ENCODE measurements around the gene ZNF43.
"Not testable (repeated sequence)": the region's sequence is repeated elsewhere in the genome, so short reads cannot be mapped to it uniquely, and the experiment has no call there.

The ZNF43 gene

GRCh38 chr19:21835810-21836444, at the start of gene ZNF43:
ZNF43 (minus strand) TSS chr19:21836182; CDS start chr19:21836038, 144 bp downstream.
- no peak for TF ChIP-seq CTCF (IDR thresholded peaks at IDR 0.05; ENCODE audit: low read depth, low read length, missing control alignments)
- H3K27ac ChIP-seq = peak within 1 kb of the TSS; percentile 87
- peak within 1 kb of the TSS; percentile 79 for H3K4me3 ChIP-seq (ENCODE audit: low read depth, low read length)
- DNase-seq = peak; percentile 97
- no peaks in the 10 kb centered on the region for H3K27me3 ChIP-seq (replicated peaks)
- in situ Hi-C loops (cut with HindIII; ENCODE audit: low pct_ligation_motif_present, low sequenced_read_pairs) = no loop called here
- H3K36me3 ChIP-seq (replicated peaks) = peaks cover 11% of the 10 kb centered on the region

DNA sequence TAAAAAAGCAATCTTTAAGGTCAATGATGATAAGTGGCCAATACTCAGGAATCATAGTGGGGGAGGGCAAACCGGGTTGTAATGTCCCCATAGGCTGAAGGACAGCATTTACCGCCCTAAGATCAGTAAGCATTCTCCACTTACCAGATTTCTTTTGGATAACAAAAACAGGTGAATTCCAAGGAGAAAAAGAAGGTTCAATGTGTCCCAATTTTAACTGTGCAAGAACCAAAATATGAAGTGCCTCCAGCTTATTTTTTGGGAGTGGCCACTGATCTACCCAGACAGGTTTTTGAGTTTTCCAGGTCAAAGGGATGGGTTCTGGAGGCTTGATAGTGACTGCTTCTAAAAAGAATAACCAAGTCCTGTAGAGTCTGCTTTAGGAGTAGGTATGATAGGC, 49.5 kb upstream of the ZNF43 start:
- H3K27me3 ChIP-seq (replicated peaks); H3K36me3 ChIP-seq (replicated peaks); in situ Hi-C loops (cut with HindIII; ENCODE audit: low pct_ligation_motif_present, low sequenced_read_pairs); H3K27ac ChIP-seq; H3K4me3 ChIP-seq (ENCODE audit: low read depth, low read length); DNase-seq: not testable (repeated sequence)

DNA sequence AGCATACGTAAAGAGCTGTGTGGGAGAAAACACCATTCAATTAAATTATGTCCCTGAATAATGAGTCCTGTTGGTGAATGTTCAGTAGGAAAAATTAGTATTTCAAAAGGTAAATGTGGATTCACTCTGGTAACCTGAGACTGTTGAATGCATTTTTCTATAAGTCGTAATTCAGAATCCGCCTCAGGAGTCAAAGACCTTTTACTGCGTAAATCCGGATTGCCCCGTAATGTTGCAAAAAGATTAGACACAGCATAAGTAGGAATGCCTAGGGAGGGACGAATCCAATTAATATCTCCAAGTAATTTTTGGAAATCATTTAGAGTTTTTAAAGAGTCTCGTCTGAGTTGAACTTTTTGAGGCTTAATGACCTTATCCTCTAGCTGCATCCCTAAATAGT, 48.8 kb upstream of the ZNF43 start:
- DNase-seq; H3K27ac ChIP-seq; H3K27me3 ChIP-seq (replicated peaks); H3K4me3 ChIP-seq (ENCODE audit: low read depth, low read length); in situ Hi-C loops (cut with HindIII; ENCODE audit: low pct_ligation_motif_present, low sequenced_read_pairs); H3K36me3 ChIP-seq (replicated peaks): not testable (repeated sequence)

DNA sequence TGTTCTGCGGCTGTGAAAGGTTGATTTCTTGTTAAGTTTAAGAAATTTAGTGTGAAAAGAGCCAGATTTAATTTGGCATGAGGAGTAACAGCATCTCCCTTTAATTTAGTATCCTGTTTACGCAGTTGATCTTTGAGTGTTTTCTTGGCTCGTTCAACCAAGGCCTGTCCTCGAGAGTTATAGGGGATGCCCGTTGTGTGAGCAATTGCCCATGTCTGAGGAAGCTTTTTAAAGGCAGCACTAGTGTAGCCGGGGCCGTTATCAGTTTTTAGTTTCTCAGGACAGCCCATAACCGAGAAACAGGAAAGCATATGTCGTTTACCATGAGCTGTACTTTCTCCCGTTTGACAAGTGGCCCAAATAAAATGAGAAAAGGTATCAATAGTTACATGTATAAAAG, 47.5 kb upstream of the ZNF43 start:
- no peak for DNase-seq
- in situ Hi-C loops (cut with HindIII; ENCODE audit: low pct_ligation_motif_present, low sequenced_read_pairs) = no loop called here
- TF ChIP-seq CTCF (IDR thresholded peaks at IDR 0.05; ENCODE audit: low read depth, low read length, missing control alignments) = no peak
- H3K36me3 ChIP-seq (replicated peaks) = no peaks in the 10 kb centered on the region
- H3K27me3 ChIP-seq (replicated peaks) = no peaks in the 10 kb centered on the region
- no peak overlapping the region for H3K27ac ChIP-seq
- no peak overlapping the region for H3K4me3 ChIP-seq (ENCODE audit: low read depth, low read length)

DNA sequence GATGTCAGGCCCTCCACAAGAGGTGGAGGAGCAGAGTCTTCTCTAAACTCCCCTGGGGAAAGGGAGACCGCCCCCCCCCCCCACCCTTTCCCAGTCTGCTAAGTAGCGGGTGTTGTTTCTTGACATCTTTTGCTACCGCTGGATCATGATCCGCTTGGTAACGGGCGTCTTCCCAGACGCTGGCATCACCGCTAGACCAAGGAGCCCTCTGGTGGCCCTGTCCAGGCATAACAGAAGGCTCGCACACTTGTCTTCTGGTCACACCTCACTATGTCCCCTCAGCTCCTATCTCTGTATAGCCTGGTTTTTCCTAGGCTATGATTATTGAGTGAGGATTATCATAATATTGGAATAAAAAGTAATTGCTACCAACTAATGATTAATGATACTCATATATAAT, 44.8 kb upstream of the ZNF43 start:
- in situ Hi-C loops (cut with HindIII; ENCODE audit: low pct_ligation_motif_present, low sequenced_read_pairs); DNase-seq; H3K27me3 ChIP-seq (replicated peaks); H3K36me3 ChIP-seq (replicated peaks); H3K27ac ChIP-seq; H3K4me3 ChIP-seq (ENCODE audit: low read depth, low read length): not testable (repeated sequence)

GRCh38 chr19:21878646-21879045, 42.7 kb upstream of the ZNF43 start:
- H3K27ac ChIP-seq = no peak overlapping the region
- H3K4me3 ChIP-seq (ENCODE audit: low read depth, low read length) = no peak overlapping the region
- in situ Hi-C loops (cut with HindIII; ENCODE audit: low pct_ligation_motif_present, low sequenced_read_pairs) = no loop called here
- TF ChIP-seq CTCF (IDR thresholded peaks at IDR 0.05; ENCODE audit: low read depth, low read length, missing control alignments) = no peak
- no peak for DNase-seq
- H3K27me3 ChIP-seq (replicated peaks) = no peaks in the 10 kb centered on the region
- no peaks in the 10 kb centered on the region for H3K36me3 ChIP-seq (replicated peaks)

DNA sequence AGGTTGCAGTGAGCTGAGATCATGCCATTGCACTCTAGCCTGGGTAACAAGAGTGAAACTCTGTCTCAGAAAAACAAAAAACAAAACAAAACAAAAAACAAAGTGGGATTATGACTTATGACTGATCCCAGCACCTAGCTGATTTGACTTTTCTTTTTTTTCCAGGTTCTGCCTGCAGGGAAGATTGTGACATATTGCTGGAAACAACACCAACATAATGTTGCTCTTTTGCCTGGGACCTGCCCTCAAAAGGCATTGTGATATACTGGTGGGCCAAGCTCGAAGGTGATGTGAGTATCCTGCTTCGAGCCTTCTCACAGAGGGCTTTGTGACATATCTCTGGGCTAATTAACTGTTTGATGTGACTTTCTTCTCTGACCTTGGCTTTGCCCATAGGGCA, 42.0 kb upstream of the ZNF43 start:
- H3K4me3 ChIP-seq (ENCODE audit: low read depth, low read length) = no peak overlapping the region
- in situ Hi-C loops (cut with HindIII; ENCODE audit: low pct_ligation_motif_present, low sequenced_read_pairs) = no loop called here
- no peaks in the 10 kb centered on the region for H3K36me3 ChIP-seq (replicated peaks)
- H3K27ac ChIP-seq = no peak overlapping the region
- no peaks in the 10 kb centered on the region for H3K27me3 ChIP-seq (replicated peaks)
- no peak for DNase-seq
- TF ChIP-seq CTCF (IDR thresholded peaks at IDR 0.05; ENCODE audit: low read depth, low read length, missing control alignments) = no peak

- H3K27me3 ChIP-seq (replicated peaks); H3K27ac ChIP-seq; in situ Hi-C loops (cut with HindIII; ENCODE audit: low pct_ligation_motif_present, low sequenced_read_pairs); H3K4me3 ChIP-seq (ENCODE audit: low read depth, low read length); DNase-seq; H3K36me3 ChIP-seq (replicated peaks): not testable (repeated sequence)
These were observed 40.6 kb upstream of the ZNF43 start for GRCh38 chr19:21876608-21877007.
